ENCODE results near the gene PALM.

The PALM gene

DNA sequence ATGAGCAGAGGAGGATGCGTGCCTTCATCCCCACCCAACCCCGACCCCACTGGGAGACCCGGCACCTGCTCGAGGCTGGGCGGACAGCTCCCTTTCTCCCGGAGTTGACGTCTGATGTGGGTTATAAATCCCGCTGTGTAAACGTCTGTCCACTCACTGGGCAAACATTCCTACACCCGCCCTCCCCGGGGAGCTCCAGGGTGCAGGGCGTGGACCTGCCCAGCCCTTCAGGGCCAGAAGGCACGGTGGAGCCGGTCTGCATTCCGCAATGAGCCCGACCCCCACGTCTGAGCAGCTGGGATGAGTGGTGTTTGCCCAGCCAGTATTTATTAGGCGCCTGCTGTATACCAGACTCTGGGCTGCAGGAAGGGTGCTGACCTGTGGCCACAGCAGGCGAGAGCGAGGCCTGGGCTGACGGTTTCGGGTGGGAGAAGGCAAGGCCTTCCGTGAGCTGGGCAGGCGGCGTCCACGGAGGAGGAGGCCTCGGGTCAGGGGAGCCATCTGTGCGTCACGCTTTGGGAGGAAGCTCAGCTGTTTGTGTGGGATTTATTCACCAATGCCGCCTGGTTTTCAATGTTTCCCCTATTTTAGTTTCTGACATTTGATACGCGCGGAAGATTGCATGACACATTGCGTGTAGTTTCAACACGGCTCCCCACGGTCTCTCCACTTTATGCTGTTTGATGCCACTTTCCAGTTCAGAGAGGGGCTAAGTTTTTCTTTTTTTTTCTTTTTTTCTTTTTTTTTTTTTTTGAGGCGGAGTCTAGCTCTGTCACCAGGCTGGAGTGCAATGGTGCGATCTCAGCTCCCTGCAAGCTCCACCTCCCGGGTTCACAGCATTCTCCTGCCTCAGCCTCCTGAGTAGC lies 44.1 kb downstream of the PALM start:
- DNase-seq (ENCODE audit: low read depth): peak; percentile 83
- TF ChIP-seq CTCF (conservative IDR thresholded peaks at IDR 0.05; ENCODE audit: low read length): no peak
- H3K4me3 ChIP-seq (ENCODE audit: low read length): no peak overlapping the region; the same call in 1 of the 2 replicates

DNA sequence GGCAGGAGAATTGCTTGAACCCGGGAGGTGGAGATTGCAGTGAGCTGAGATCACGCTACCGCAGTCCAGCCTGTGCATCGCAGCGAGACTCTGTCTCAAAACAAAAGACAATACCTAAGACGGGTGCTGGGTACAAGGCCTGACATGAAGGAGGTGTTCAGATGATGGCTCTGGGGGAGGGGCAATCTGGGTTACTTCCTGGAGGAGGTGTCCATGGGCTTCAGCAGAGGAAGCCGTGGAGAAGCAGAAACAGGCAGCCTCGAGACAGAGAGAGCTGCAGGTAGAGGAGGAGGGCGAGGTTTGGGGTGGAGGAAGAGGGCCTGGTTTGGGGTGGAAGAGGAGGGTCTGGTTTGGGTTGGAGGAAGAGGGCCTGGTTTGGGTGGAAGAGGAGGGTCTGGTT lies 45.8 kb downstream of the PALM start:
- no peak for TF ChIP-seq CTCF (conservative IDR thresholded peaks at IDR 0.05; ENCODE audit: low read length)
- DNase-seq (ENCODE audit: low read depth): no peak
- H3K4me3 ChIP-seq (ENCODE audit: low read length): no peak overlapping the region

DNA sequence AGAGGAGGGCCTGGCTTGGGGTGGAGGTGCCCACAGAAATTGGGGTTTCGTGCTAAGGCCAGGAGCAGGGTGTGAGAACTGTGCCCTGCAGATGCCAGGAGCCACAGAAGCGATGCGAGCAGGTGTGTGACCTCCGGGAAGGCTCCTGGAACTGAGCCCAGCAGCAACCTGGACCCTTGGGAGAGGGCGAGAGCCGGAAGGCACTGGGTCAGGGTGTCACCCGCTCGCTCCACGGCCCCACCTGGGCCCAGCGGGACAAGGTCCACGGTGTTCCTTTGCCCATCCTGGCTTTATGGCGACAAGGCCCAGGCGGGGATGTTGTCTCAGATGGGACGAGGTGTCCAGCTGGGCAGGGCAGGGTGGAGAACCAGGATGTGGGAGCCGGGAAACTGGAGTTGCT lies 46.3 kb downstream of the PALM start:
- TF ChIP-seq CTCF (conservative IDR thresholded peaks at IDR 0.05; ENCODE audit: low read length): no peak
- no peak for DNase-seq (ENCODE audit: low read depth)
- H3K4me3 ChIP-seq (ENCODE audit: low read length): no peak overlapping the region

- DNase-seq (ENCODE audit: low read depth): peak; percentile 26
- TF ChIP-seq CTCF (conservative IDR thresholded peaks at IDR 0.05; ENCODE audit: low read length): no peak
- no peak overlapping the region for H3K4me3 ChIP-seq (ENCODE audit: low read length)
These were observed 47.5 kb downstream of the PALM start for GRCh38 chr19:756236-756635.

- DNase-seq (ENCODE audit: low read depth): no peak
- no peak for TF ChIP-seq CTCF (conservative IDR thresholded peaks at IDR 0.05; ENCODE audit: low read length)
- H3K4me3 ChIP-seq (ENCODE audit: low read length): no peak overlapping the region
These were observed 48.3 kb downstream of the PALM start for GRCh38 chr19:756821-757688.

- no peak for DNase-seq (ENCODE audit: low read depth)
- H3K4me3 ChIP-seq (ENCODE audit: low read length): no peak overlapping the region
- no peak for TF ChIP-seq CTCF (conservative IDR thresholded peaks at IDR 0.05; ENCODE audit: low read length)
These were observed 49.3 kb downstream of the PALM start for GRCh38 chr19:757811-758668.
